ENCODE measurements around the gene FBF1. TPM values are rescaled to one million over a fixed set of nuclear protein-coding genes. Genes with fewer than 3 reads are reported as not detected.
A peak's percentile ranks its signal among the peaks of the same experiment; 100 is the strongest.

FBF1 gene
- total and polyA plus RNA-seq, 2 donors (not counting 3 experiments of a cell fraction or from before 2014, with no cell fraction given): 4.9 to 9.4 TPM

DNA sequence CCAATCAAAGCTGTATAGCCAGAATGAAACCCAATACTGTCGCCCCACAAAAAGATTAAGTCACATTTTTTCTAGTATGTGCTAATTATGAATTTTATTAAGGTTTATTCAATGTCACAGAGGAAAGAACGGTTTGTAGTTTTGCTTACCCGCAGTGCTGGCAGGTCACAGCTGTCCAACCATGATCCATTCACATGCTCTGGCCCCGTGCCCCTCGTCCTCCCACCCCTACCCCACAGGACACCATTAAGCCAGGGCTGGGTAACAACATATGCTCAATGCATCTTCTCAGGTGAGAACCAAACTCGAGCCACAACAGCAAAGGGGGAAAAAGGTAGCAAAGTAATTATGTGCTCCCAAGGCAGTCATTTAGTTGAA is 589 bp upstream of the FBF1 start:
- FAIRE-seq: no peak
- POLR2A ChIA-PET: interaction anchor here (0.8 to 1.3 kb wide), 3 partner anchors 36 to 86 kb away, joined by 3 to 4 read pairs (median 3); partner anchors contain the start of genes ACOX1, MRPL38, TEN1 and WBP2
- H3K27ac ChIP-seq (ENCODE audit: insufficient read depth, low read depth, low read length): no peak overlapping the region

More for the DNA sequence above, 589 bp upstream of the FBF1 start:
- no peaks in the 10 kb centered on the region for H3K79me2 ChIP-seq (ENCODE audit: control insufficient read depth, insufficient read depth, low read length)
- dilution Hi-C loops (cut with MboI; ENCODE audit: extremely low pct_ligation_motif_present, low sequenced_read_pairs): no loop called here
- H3K4me3 ChIP-seq (replicated peaks in 1 of 3; ENCODE audit: insufficient read depth in 1 of 3, low read depth in 1 of 3, low read length in 3 of 3): no peak overlapping the region
- peak overlapping the region; percentile 50 for H3K4me2 ChIP-seq (ENCODE audit: insufficient read depth, low read length)
- BruUV-seq (replicated peaks): no TSS peak
- no peak for DNase-seq (ENCODE audit: low read depth, low spot score)
- intact Hi-C loops (cut with micrococcal nuclease): loop anchor here (1.0 to 2.0 kb wide), 5 partner anchors 29 to 357 kb away; partner anchors contain the start of genes ACOX1 and TEN1
- CTCF ChIA-PET: interaction anchor here (0.9 to 1.1 kb wide), 5 partner anchors 14 to 73 kb away, joined by 3 to 10 read pairs (median 5); partner anchors contain the start of genes ACOX1, MRPL38 and TEN1
- H3K36me3 ChIP-seq (ENCODE audit: control insufficient read depth in 2 of 2, extremely low read depth in 1 of 2, insufficient read depth in 2 of 2, low read length in 2 of 2): peaks cover 3 to 4% of the 10 kb centered on the region in 2 experiments
- no peak overlapping the region for H2AFZ ChIP-seq (ENCODE audit: low read depth, low read length)
- no peaks in the 10 kb centered on the region for H3K9me3 ChIP-seq (replicated peaks; ENCODE audit: control insufficient read depth, insufficient read depth, low read length)
- H3K4me1 ChIP-seq (ENCODE audit: control insufficient read depth, extremely low read depth, insufficient read depth, low read length): peaks cover 6% of the 10 kb centered on the region
- TF ChIP-seq JUN (IDR thresholded peaks at IDR 0.05; ENCODE audit: borderline replicate concordance, insufficient read depth, insufficient read length, low read depth) (no peak), GATA2 (IDR thresholded peaks at IDR 0.05; ENCODE audit: insufficient read depth, insufficient read length, low read depth, low read length) (no peak), FOS (IDR thresholded peaks at IDR 0.05; ENCODE audit: borderline replicate concordance, insufficient read depth, low read length) (no peak), EZH2 (IDR thresholded peaks at IDR 0.05; ENCODE audit: borderline replicate concordance, low read depth, low read length, severe bottlenecking) (no peak), POLR2A (IDR thresholded peaks at IDR 0.05; ENCODE audit: low read depth, low read length) (no peak), MYC (IDR thresholded peaks at IDR 0.05; ENCODE audit: low read depth, low read length) (no peak), POLR2AphosphoS5 (IDR thresholded peaks at IDR 0.05; ENCODE audit: insufficient read depth, low read depth, low read length) (no peak)
- TF ChIP-seq, protein P1, sequence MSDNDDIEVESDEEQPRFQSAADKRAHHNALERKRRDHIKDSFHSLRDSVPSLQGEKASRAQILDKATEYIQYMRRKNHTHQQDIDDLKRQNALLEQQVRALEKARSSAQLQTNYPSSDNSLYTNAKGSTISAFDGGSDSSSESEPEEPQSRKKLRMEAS (IDR thresholded peaks at IDR 0.05; ENCODE audit: insufficient read depth, insufficient read length): no peak
- TF ChIP-seq, protein P2, sequence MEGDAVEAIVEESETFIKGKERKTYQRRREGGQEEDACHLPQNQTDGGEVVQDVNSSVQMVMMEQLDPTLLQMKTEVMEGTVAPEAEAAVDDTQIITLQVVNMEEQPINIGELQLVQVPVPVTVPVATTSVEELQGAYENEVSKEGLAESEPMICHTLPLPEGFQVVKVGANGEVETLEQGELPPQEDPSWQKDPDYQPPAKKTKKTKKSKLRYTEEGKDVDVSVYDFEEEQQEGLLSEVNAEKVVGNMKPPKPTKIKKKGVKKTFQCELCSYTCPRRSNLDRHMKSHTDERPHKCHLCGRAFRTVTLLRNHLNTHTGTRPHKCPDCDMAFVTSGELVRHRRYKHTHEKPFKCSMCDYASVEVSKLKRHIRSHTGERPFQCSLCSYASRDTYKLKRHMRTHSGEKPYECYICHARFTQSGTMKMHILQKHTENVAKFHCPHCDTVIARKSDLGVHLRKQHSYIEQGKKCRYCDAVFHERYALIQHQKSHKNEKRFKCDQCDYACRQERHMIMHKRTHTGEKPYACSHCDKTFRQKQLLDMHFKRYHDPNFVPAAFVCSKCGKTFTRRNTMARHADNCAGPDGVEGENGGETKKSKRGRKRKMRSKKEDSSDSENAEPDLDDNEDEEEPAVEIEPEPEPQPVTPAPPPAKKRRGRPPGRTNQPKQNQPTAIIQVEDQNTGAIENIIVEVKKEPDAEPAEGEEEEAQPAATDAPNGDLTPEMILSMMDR (IDR thresholded peaks at IDR 0.05; ENCODE audit: extremely low read depth in 1 of 2, insufficient read depth in 1 of 2, low read depth in 1 of 2, low read length in 2 of 2): no peak
- no peaks in the 10 kb centered on the region for H3K27me3 ChIP-seq (ENCODE audit: control insufficient read depth in 2 of 2, insufficient read depth in 2 of 2, low read length in 2 of 2)
- H3K9ac ChIP-seq (replicated peaks; ENCODE audit: extremely low read depth, insufficient read depth, low read length): no peak overlapping the region
- no peaks in the 10 kb centered on the region for H3K9me1 ChIP-seq (replicated peaks; ENCODE audit: control insufficient read depth, extremely low read depth, insufficient read depth, low read length)
- no peaks in the 10 kb centered on the region for H4K20me1 ChIP-seq (replicated peaks; ENCODE audit: control insufficient read depth, extremely low read depth, insufficient read depth, low read length)

All from endothelial cell of umbilical vein (primary cell).